HG02840 (cell line): Measurements from ENCODE around the gene LGR6.
A peak's percentile ranks its signal among the peaks of the same experiment; 100 is the strongest.
"Not testable (repeated sequence)": the region's sequence is repeated elsewhere in the genome, so short reads cannot be mapped to it uniquely, and the experiment has no call there.

ENCODE experiments used
- ATAC-seq: cut with Tn5 transposase; IDR thresholded peaks from one replicate; pipeline ENCODE4 v1.9.1; 2021; ENCODE audit warnings: mild to moderate bottlenecking, moderate library complexity, moderate number of reproducible peaks; ENCODE audit not compliant: unreplicated experiment, low FRiP score

LGR6 gene

GRCh38 chr1:202311875-202312635 is 118.5 kb downstream of the LGR6 start:
- ATAC-seq = no peak

GRCh38 chr1:202315576-202316168 is 122.1 kb downstream of the LGR6 start:
- ATAC-seq = no peak

GRCh38 chr1:202316186-202316585 is 122.6 kb downstream of the LGR6 start:
- ATAC-seq = no peak

- ATAC-seq = no peak
Measured at GRCh38 chr1:202317941-202318925, 124.6 kb downstream of the LGR6 start.

GRCh38 chr1:202319381-202320080 is 125.9 kb downstream of the LGR6 start:
- no peak for ATAC-seq

- no peak for ATAC-seq
Measured at GRCh38 chr1:202320081-202320405, 126.4 kb downstream of the LGR6 start.

- ATAC-seq = no peak
Measured at GRCh38 chr1:202323731-202324130, 130.1 kb downstream of the LGR6 start.

- no peak for ATAC-seq
Measured at GRCh38 chr1:202324646-202325045, 131.0 kb downstream of the LGR6 start.

GRCh38 chr1:202329891-202330290 is 136.3 kb downstream of the LGR6 start:
- no peak for ATAC-seq

- ATAC-seq = no peak
Measured at GRCh38 chr1:202333861-202334260, 140.3 kb downstream of the LGR6 start.

GRCh38 chr1:202343652-202344349 is 150.2 kb downstream of the LGR6 start:
- ATAC-seq = no peak

GRCh38 chr1:202348005-202348508 is 154.5 kb downstream of the LGR6 start:
- no peak for ATAC-seq

GRCh38 chr1:202348509-202349205 is 155.1 kb downstream of the LGR6 start, which contains the start of gene PPP1R12B:
Gene PPP1R12B (plus strand): TSS chr1:202348699. CDS start chr1:202348852, 153 bp downstream.
- peak; percentile 97 for ATAC-seq

GRCh38 chr1:202349206-202349928 is 155.8 kb downstream of the LGR6 start:
- ATAC-seq = no peak

GRCh38 chr1:202351725-202352124 is 158.1 kb downstream of the LGR6 start:
- no peak for ATAC-seq

GRCh38 chr1:202352583-202353197 is 159.1 kb downstream of the LGR6 start:
- not testable (repeated sequence) for ATAC-seq

GRCh38 chr1:202355944-202356553 is 162.4 kb downstream of the LGR6 start:
- ATAC-seq = no peak
